HG02973 (cell line): ENCODE results near the gene RIMBP3B.
"Not testable (repeated sequence)": the region's sequence is repeated elsewhere in the genome, so short reads cannot be mapped to it uniquely, and the experiment has no call there.

Source experiments
- ATAC-seq: cut with Tn5 transposase; IDR thresholded peaks from one replicate; pipeline ENCODE4 v1.9.1; 2021; ENCODE audit warnings: moderate library complexity; ENCODE audit not compliant: unreplicated experiment

The RIMBP3B gene, protein sequence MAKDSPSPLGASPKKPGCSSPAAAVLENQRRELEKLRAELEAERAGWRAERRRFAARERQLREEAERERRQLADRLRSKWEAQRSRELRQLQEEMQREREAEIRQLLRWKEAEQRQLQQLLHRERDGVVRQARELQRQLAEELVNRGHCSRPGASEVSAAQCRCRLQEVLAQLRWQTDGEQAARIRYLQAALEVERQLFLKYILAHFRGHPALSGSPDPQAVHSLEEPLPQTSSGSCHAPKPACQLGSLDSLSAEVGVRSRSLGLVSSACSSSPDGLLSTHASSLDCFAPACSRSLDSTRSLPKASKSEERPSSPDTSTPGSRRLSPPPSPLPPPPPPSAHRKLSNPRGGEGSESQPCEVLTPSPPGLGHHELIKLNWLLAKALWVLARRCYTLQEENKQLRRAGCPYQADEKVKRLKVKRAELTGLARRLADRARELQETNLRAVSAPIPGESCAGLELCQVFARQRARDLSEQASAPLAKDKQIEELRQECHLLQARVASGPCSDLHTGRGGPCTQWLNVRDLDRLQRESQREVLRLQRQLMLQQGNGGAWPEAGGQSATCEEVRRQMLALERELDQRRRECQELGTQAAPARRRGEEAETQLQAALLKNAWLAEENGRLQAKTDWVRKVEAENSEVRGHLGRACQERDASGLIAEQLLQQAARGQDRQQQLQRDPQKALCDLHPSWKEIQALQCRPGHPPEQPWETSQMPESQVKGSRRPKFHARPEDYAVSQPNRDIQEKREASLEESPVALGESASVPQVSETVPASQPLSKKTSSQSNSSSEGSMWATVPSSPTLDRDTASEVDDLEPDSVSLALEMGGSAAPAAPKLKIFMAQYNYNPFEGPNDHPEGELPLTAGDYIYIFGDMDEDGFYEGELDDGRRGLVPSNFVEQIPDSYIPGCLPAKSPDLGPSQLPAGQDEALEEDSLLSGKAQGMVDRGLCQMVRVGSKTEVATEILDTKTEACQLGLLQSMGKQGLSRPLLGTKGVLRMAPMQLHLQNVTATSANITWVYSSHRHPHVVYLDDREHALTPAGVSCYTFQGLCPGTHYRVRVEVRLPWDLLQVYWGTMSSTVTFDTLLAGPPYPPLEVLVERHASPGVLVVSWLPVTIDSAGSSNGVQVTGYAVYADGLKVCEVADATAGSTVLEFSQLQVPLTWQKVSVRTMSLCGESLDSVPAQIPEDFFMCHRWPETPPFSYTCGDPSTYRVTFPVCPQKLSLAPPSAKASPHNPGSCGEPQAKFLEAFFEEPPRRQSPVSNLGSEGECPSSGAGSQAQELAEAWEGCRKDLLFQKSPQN (N-terminal part only)

DNA sequence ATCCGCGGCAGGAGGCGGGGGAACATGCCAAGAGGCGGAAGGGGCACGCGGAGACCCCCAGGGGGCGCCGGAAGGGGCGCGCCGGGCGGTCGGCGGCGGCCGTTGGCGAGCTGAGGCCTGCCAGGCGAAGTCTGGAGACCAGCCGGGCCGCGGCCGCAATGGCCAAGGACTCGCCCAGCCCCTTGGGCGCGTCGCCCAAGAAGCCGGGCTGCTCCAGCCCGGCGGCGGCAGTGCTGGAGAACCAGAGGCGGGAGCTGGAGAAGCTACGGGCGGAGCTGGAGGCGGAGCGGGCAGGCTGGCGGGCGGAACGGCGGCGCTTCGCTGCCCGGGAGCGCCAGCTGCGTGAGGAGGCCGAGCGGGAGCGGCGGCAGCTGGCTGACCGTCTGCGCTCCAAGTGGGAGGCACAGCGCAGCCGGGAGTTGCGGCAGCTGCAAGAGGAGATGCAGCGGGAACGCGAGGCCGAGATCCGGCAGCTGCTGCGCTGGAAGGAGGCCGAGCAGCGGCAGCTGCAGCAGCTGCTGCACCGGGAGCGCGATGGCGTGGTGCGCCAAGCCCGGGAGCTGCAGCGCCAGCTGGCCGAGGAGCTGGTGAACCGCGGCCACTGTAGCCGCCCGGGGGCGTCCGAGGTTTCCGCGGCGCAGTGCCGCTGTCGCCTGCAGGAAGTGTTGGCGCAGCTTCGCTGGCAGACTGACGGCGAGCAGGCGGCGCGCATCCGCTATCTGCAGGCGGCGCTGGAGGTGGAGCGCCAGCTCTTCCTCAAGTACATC lies at the start of gene RIMBP3B:
Gene RIMBP3B, plus strand, starts transcription at position 51 of the 767 bp plus-strand sequence. Its CDS starts 108 bp downstream, at position 159.
- ATAC-seq: peak; percentile 65

DNA sequence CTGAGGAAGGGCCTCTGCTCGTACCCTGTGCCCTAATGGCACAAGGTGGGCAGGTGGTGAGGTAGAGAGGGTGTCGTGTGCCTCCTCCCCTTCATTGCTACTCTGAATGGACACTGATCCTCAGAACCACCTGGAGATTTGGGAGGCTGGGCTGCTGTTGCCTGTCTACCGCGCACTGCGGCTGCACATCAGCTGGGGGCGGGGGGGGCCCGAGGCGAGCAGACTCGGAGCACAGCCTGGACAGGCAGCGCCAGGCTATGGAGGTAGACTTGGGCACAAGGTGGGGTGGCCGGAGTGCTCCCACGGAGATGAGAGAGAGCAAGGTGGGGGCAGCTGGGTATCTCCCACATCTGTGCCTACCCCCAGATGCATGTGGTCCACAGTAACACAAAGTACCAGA lies 26.0 kb upstream of the RIMBP3B start:
- ATAC-seq: not testable (repeated sequence)

DNA sequence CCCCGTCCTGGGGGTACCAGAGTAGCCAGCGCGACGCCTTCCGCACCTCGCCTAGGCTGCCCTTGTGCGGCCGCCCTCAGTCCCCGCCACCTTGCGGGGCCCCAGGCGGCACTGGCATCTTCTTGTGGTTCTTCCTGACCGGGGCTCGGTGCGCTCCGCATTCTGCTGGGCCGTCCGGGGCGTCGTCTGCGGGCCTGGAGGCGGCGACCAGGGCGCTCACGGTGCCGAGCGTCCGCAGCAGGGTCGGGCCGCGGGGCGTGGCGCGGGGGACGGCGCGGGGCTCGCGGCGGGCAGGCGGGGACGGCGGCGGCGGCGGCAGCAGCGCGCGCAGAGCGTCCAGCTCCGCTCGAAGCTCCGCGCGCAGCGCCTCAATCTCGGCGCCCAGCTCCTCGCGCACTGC lies 23.0 kb upstream of the RIMBP3B start:
- ATAC-seq: not testable (repeated sequence)

GRCh38 chr22:21362473-21362872 lies 21.1 kb upstream of the RIMBP3B start:
- not testable (repeated sequence) for ATAC-seq

- ATAC-seq: not testable (repeated sequence)
Measured at GRCh38 chr22:21363061-21363460, 20.5 kb upstream of the RIMBP3B start.

GRCh38 chr22:21363803-21364202 lies 19.7 kb upstream of the RIMBP3B start:
- not testable (repeated sequence) for ATAC-seq

DNA sequence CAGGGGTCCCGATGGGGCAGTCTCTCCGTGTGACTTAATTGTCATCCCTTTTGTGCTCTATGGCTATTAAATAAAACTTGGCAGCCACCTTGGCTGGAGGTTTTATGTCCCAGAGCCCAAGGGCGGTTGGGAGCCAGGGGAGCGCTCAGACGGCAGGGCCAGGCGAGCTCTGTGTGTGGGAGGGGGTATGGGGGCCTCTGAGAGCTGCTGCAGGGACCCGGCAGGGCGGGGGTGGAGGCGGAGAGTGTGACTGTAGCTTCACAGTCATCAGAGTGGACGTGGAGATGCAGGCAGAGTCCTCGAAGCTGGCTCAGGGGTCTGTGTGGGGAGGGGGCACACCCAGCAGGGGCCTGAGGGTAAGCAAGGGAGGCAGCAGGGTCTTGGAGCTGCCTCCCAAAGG lies 19.2 kb upstream of the RIMBP3B start:
- not testable (repeated sequence) for ATAC-seq

- ATAC-seq: not testable (repeated sequence)
Measured at GRCh38 chr22:21365337-21365736, 18.2 kb upstream of the RIMBP3B start.

- not testable (repeated sequence) for ATAC-seq
Measured at GRCh38 chr22:21368603-21369310, 14.8 kb upstream of the RIMBP3B start.

- ATAC-seq: not testable (repeated sequence)
Measured at GRCh38 chr22:21375880-21376279, 7.7 kb upstream of the RIMBP3B start.

DNA sequence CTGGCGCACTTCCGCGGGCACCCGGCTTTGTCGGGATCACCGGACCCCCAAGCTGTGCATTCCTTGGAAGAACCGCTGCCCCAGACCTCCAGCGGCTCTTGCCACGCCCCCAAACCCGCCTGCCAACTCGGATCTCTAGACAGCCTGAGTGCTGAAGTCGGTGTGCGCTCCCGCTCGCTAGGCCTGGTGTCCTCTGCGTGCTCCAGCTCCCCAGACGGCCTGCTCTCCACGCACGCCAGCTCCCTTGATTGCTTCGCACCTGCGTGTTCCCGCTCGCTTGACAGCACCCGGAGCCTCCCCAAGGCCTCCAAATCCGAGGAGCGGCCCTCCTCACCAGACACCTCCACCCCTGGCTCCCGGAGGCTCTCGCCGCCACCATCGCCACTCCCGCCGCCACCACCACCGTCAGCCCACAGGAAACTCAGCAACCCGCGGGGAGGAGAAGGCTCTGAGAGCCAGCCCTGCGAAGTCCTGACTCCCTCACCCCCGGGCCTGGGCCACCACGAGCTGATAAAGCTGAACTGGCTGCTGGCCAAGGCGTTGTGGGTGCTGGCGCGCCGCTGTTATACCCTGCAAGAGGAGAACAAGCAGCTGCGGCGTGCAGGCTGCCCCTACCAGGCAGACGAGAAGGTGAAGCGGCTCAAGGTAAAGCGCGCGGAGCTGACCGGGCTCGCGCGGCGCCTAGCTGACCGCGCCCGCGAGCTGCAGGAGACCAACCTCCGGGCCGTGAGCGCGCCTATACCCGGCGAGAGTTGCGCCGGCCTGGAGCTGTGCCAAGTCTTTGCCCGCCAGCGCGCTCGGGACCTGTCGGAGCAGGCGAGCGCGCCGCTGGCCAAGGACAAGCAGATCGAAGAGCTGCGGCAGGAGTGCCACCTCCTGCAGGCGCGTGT lies 1.2 kb downstream of the RIMBP3B start:
- ATAC-seq: peak; percentile 12

DNA sequence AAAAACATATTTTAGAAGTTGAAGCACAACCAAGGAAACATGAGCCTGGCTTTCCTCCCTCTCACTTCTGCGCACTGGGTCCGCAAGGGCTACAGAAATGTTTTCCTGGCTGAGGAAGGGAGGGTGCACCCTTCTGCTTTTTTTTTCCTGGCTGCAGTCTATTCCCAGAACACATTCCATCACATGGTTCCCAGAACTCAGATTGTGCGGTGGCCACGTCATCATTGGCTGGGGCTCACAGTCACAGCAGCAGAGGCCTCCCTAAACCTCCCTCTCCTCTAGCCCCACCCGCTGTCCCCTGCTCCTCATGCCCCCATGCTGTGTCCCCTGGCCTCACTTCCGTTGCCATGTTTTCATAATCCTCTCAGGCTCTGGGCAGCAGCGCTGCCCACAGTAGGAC lies 5.9 kb downstream of the RIMBP3B start:
- not testable (repeated sequence) for ATAC-seq

GRCh38 chr22:21390013-21390412 lies 6.5 kb downstream of the RIMBP3B start:
- not testable (repeated sequence) for ATAC-seq

DNA sequence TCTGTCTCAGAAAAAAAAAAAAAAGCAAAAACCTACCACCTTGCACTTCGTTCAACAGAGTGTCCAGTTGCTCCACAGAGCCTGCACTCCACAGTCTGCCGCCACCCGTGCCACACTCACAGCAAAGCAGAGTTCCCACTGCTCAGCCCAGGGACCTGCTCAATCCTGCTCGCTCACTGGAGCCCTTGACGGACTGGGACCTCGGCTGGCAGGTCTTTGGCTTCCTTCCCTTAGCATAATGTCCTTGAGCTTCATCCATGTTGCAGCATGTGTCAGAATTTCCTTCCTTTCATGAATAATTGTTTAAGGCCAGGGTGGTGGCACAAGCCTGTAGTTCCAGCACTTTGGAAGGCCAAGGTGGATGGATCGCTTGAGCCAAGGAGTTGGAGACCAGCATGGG lies 11.1 kb downstream of the RIMBP3B start:
- ATAC-seq: not testable (repeated sequence)

DNA sequence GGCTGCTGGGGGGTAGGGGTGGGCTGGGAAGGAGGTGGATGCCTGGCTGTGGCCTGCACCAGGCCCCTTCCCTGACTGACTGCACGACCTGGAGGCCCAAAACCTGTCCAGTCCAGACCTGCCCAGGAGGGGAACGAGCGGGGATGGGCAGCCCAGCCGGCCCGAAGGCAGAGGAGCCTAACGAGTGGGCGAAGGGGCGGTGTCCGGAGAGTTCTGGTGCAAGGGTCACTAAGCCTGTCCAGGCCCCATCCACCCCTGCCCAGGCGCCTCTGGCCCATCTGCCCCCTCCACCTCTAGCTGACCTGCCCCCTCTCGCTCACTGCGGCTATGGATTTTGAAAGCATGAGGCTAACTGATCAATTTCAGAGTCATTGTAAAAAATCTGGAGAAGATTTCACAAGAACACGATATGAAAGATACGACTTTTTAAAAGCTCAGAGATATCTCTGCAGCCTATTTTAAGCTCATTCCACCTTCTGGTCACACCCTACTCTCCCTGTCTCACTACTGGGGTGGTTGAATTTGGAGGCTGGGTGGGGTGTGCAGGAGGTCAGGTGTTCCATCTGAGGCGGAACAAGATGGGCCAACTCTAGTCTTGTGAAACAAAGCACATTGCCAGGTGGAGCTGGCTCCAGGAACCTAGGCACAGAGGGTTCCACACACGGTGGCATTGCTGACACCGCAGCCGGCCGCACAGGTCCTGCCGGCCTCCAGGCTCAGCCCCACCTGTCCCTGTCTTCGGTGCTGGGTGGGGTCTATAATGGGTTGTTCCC lies 17.8 kb downstream of the RIMBP3B start:
- ATAC-seq: not testable (repeated sequence)

GRCh38 chr22:21402763-21403314 lies 19.3 kb downstream of the RIMBP3B start:
- not testable (repeated sequence) for ATAC-seq

- ATAC-seq: not testable (repeated sequence)
Measured at GRCh38 chr22:21407139-21407538, 23.6 kb downstream of the RIMBP3B start.
